Measurements from ENCODE around the gene TBC1D24. TPM values are rescaled to one million over a fixed set of nuclear protein-coding genes. Genes with fewer than 3 reads are reported as not detected.

Gene TBC1D24
- total and polyA plus RNA-seq, 9 of the 15 experiments (the other 6 are each of a cell fraction or from before 2014, with no cell fraction given) = 1.7 to 22.6 (median 7.2) TPM

GRCh38 chr16:2532494-2533141, 57.7 kb downstream of the TBC1D24 start:
- intact Hi-C loops (cut with micrococcal nuclease) (no loop called here), in situ Hi-C loops (cut with MboI) (no loop called here)
- no TSS peak for BruUV-seq (replicated peaks)
- Histone ChIP-seq H3K4me1 (replicated peaks in 1 of 2; ENCODE audit: control insufficient read depth in 2 of 2, insufficient read depth in 2 of 2, low read length in 2 of 2) (peaks cover 15 to 68% of the 10 kb centered on the region in 2 experiments; a peak in 4 of 5 replicates), H3K9me3 (replicated peaks; ENCODE audit: control insufficient read depth, insufficient read depth, low read depth, low read length) (no peaks in the 10 kb centered on the region), H3K4me2 (ENCODE audit: insufficient read depth, low read length) (peak overlapping the region; percentile 79), H2AFZ (ENCODE audit: low read depth, low read length) (peak overlapping the region; percentile 94), H4K20me1 (replicated peaks; ENCODE audit: control insufficient read depth, insufficient read depth, low read length) (no peaks in the 10 kb centered on the region), H3K27ac (ENCODE audit: extremely low read depth, low read depth, low read length) (peak overlapping the region; percentile 48), H3K27me3 (ENCODE audit: control insufficient read depth in 2 of 2, insufficient read depth in 2 of 2, low read length in 2 of 2) (no peaks in the 10 kb centered on the region), H3K79me2 (ENCODE audit: control insufficient read depth, insufficient read depth, low read length) (no peaks in the 10 kb centered on the region), H3K9ac (ENCODE audit: insufficient read depth in 1 of 2, low read depth in 2 of 2, low read length in 2 of 2) (peak overlapping the region; percentile 75 to 93), H3K9me1 (ENCODE audit: control insufficient read depth, insufficient read depth, low read length) (peaks cover 3% of the 10 kb centered on the region), H3K36me3 (ENCODE audit: control insufficient read depth, insufficient read depth, low read length) (peaks cover 34% of the 10 kb centered on the region; the same call in 2 of the 3 replicates), H3K4me3 (peak overlapping the region; percentile 51)
- ATAC-seq (peak; percentile 39), DNase-seq (ENCODE audit: extremely low read depth in 1 of 4, low spot score in 3 of 4) (peak; percentile 54 to 63 (median 56)), FAIRE-seq (peak; percentile 67)
- ChIA-PET POLR2A (interaction anchor here (0.6 to 3.8 kb wide), 5 partner anchors 11 to 56 kb away, joined by 3 to 45 read pairs (median 3); partner anchors contain the start of gene AMDHD2), CTCF (ENCODE audit: low intra/inter-chr PET ratio) (no interaction called here)
- 5% methylated on average over 32 of the region's 37 CpGs for WGBS (ENCODE audit: insufficient coverage, low coverage, missing lambda C conversion rate)
- TF ChIP-seq ZNF274 (IDR thresholded peaks at IDR 0.05; ENCODE audit: borderline replicate concordance, low read depth, low read length) = no peak
- no peak for TF ChIP-seq ZBTB7A (IDR thresholded peaks at IDR 0.05; ENCODE audit: borderline replicate concordance, control insufficient read depth, low read depth, low read length)
- TF ChIP-seq ZNF740 (CRISPR knock-in tag; IDR thresholded peaks at IDR 0.05) = no peak
- TF ChIP-seq ZNF740 (tag; IDR thresholded peaks at IDR 0.05) = no peak
- no peak for TF ChIP-seq BDP1 (IDR thresholded peaks at IDR 0.05; ENCODE audit: insufficient read depth, insufficient read length)
- TF ChIP-seq MYC (IDR thresholded peaks at IDR 0.05; ENCODE audit: low read depth, low read length) = no peak; the same call in 1 of the 2 replicates
- TF ChIP-seq MYC (CRISPR knock-in tag; IDR thresholded peaks at IDR 0.05; ENCODE audit: borderline replicate concordance, low read depth) = no peak
- TF ChIP-seq NFIX (CRISPR knock-in tag; IDR thresholded peaks at IDR 0.05; ENCODE audit: low read depth) = no peak
- no peak for TF ChIP-seq XRCC3 (IDR thresholded peaks at IDR 0.05)
- TF ChIP-seq GABPB1 (CRISPR knock-in tag; IDR thresholded peaks at IDR 0.05) = peak; percentile 63; the same call in 1 of the 2 replicates
- TF ChIP-seq ADNP (tag; IDR thresholded peaks at IDR 0.05) = no peak
- no peak for TF ChIP-seq TAF15 (IDR thresholded peaks at IDR 0.05; ENCODE audit: low read depth, low read length)
- no peak for TF ChIP-seq ZNF41 (CRISPR knock-in tag; conservative IDR thresholded peaks at IDR 0.05)
- peak; percentile 56 for TF ChIP-seq POLR2A (conservative IDR thresholded peaks at IDR 0.05)
- 0 out of 2 replicates have a peak, but pooled peaks have one; percentile 22 for TF ChIP-seq PHF21A (IDR thresholded peaks at IDR 0.05; ENCODE audit: borderline replicate concordance, low read depth)
- no peak for TF ChIP-seq GTF2F1 (IDR thresholded peaks at IDR 0.05; ENCODE audit: low read depth, low read length)
